GM12878 (cell line): ENCODE measurements around the gene ADSS2. TPM values are rescaled to one million over a fixed set of nuclear protein-coding genes. Genes with fewer than 3 reads are reported as not detected.

Source experiments
- ATAC-seq: fragments of 200-7000 bp; cut with Tn5 transposase; 3 replicates; pipeline ENCODE4 v1.9.1; 2020; ENCODE audit warnings: mild to moderate bottlenecking, moderate library complexity
- BruUV-seq: library from RNA; stranded (reverse); fragments of 400-500 nt; replicated peaks from 2 replicates; lab custom pipeline; 2021; lab: Mats Ljungman, UMichigan
- CTCF ChIA-PET: fragments of 300-600 bp; sonication (Branson Sonifier 250); formaldehyde crosslinking; extraction: SDS; loops from one replicate; lab custom pipeline; 2021; ENCODE audit warnings: inconsistent platforms; lab: Yijun Ruan, JAX
- POLR2A ChIA-PET: fragments of 350-600 bp; formaldehyde crosslinking; extraction: SDS; loops from one replicate; lab custom pipeline; 2021; ENCODE audit warnings: inconsistent platforms; lab: Charles Lee
- RAD21 ChIA-PET: fragments of 300-600 bp; sonication (Branson Sonifier 250); formaldehyde crosslinking; loops from one replicate; lab custom pipeline; 2023; ENCODE audit warnings: antibody characterized with exemption; ENCODE audit not compliant: unreplicated experiment; lab: Charles Lee
- SMC1A ChIA-PET: fragments of 300-600 bp; sonication (Branson Sonifier 250); formaldehyde crosslinking; loops from one replicate; lab custom pipeline; 2023; ENCODE audit not compliant: unreplicated experiment, uncharacterized antibody; lab: Charles Lee
- DNase-seq: peaks from one replicate; pipeline ENCODE4 v3.0.0-alpha.2; 2011; ENCODE audit warnings: low read depth, low spot score
- FAIRE-seq: peaks from 3 replicates; lab custom pipeline; 2011; peaks lifted over from hg19 to GRCh38; lab: Jason Lieb, UNC
- H2AFZ ChIP-seq: 2 replicates; pipeline ENCODE4 v1.6.0; 2011; ENCODE audit warnings: low read depth, low read length, control low read depth; ENCODE audit not compliant: control insufficient read depth
- H3K27ac ChIP-seq: 2 replicates; pipeline ENCODE4 v1.5.1; 2011; ENCODE audit warnings: control low read depth; ENCODE audit not compliant: control insufficient read depth, insufficient read depth
- H3K27me3 ChIP-seq, 2 experiments: replicated peaks in 1 of 2; 2 replicates each; pipeline versions ENCODE4 v1.6.0 to v1.6.1; 2011; ENCODE audit warnings: low read length in 1 of 2; ENCODE audit not compliant: control insufficient read depth in 2 of 2, insufficient read depth in 2 of 2
- H3K36me3 ChIP-seq, 2 experiments: 2 replicates each; pipeline ENCODE4 v1.5.1; 2011; ENCODE audit warnings: low read length in 1 of 2; ENCODE audit not compliant: control insufficient read depth in 2 of 2, insufficient read depth in 2 of 2
- H3K4me1 ChIP-seq: 2 replicates; pipeline ENCODE4 v1.6.1; 2011; ENCODE audit warnings: mild to moderate bottlenecking, low read length, moderate library complexity, mixed read lengths; ENCODE audit not compliant: control insufficient read depth, insufficient read depth
- H3K4me2 ChIP-seq: 2 replicates; pipeline ENCODE4 v1.6.0; 2011; ENCODE audit warnings: control low read depth; ENCODE audit not compliant: control insufficient read depth, insufficient read depth
- H3K4me3 ChIP-seq: fragments of 200-600 bp; sonication (generic); 2 replicates; pipeline ENCODE4 v1.5.1; 2016
- H3K79me2 ChIP-seq: 2 replicates; pipeline ENCODE4 v1.6.0; 2011; ENCODE audit warnings: low read length; ENCODE audit not compliant: control insufficient read depth, insufficient read depth
- H3K9ac ChIP-seq: 2 replicates; pipeline ENCODE4 v1.8.0; 2011; ENCODE audit warnings: low read length, control low read depth, mixed read lengths; ENCODE audit not compliant: control insufficient read depth, insufficient read depth
- H3K9me3 ChIP-seq: replicated peaks from 3 replicates; pipeline ENCODE4 v1.5.1; 2011; ENCODE audit warnings: mild to moderate bottlenecking, low read length; ENCODE audit not compliant: control insufficient read depth, insufficient read depth
- H4K20me1 ChIP-seq: 2 replicates; pipeline ENCODE4 v1.6.0; 2011; ENCODE audit not compliant: control insufficient read depth, insufficient read depth
- WGBS: methylation state at CpG from one replicate; pipeline ENCODE4 v1.1.6; 2016; ENCODE audit warnings: low lambda C conversion rate; ENCODE audit not compliant: insufficient replicate concordance, insufficient coverage; ENCODE audit errors: missing lambda C conversion rate; 5-methylcytosine and 5-hydroxymethylcytosine counted together
- in situ Hi-C: fragments of 300-500 bp; cut with MboI; formaldehyde crosslinking; loops from 9 replicates; pipeline ENCODE4 v1.14.3; 2018; ENCODE audit warnings: mixed read lengths
- intact Hi-C: fragments of 100-400 bp; cut with micrococcal nuclease; formaldehyde crosslinking; loops from one replicate; pipeline ENCODE4 v1.14.2; 2022; ENCODE audit not compliant: unreplicated experiment
- polyA plus RNA-seq, 11 experiments: library from polyadenylated mRNA; depleted of rRNA in 4 of 11; unstranded in 6 of 11; stranded (reverse) in 5 of 11; fragments of >200 nt; fragmentation: Nextera tagmentation in 4 of 11; fragmentation: Illumina TruSeq in 1 of 11; extraction: Ambion mirVana in 4 of 11; extraction: Trizol in 1 of 11; gene quantifications; 1 replicate in 1 of 11; 2 replicates in 10 of 11; pipeline versions ENCODE4 v1.2.1 to v1.2.3, GENCODE V29; 2011 to 2016; ENCODE audit warnings: inconsistent platforms in 2 of 11, missing spikeins in 2 of 11, low read depth in 1 of 11
- total RNA-seq, 4 experiments: library from RNA; depleted of rRNA in 3 of 4; stranded (reverse); fragments of >200 nt in 3 of 4; fragmentation: Illumina TruSeq in 1 of 4; extraction: Trizol in 1 of 4; gene quantifications; 2 replicates each; pipeline versions ENCODE4 v1.2.1 to v1.2.3, GENCODE V29; 2013 to 2021
- TF ChIP-seq, protein P1 (sequence below): fragments of 450-650 bp; IDR thresholded peaks from 2 replicates; pipeline ENCODE4 v1.6.1; 2017; ENCODE audit warnings: mild to moderate bottlenecking, moderate library complexity
- TF ChIP-seq, protein P2 (sequence below): fragments of 450-650 bp; IDR thresholded peaks from 2 replicates; pipeline ENCODE4 v1.6.1; 2016; ENCODE audit warnings: mild to moderate bottlenecking

Gene ADSS2
- total and polyA plus RNA-seq, 10 of the 15 experiments (the other 5 are each of a cell fraction or from before 2014, with no cell fraction given): 8.1 to 49.3 (median 40.6) TPM

DNA sequence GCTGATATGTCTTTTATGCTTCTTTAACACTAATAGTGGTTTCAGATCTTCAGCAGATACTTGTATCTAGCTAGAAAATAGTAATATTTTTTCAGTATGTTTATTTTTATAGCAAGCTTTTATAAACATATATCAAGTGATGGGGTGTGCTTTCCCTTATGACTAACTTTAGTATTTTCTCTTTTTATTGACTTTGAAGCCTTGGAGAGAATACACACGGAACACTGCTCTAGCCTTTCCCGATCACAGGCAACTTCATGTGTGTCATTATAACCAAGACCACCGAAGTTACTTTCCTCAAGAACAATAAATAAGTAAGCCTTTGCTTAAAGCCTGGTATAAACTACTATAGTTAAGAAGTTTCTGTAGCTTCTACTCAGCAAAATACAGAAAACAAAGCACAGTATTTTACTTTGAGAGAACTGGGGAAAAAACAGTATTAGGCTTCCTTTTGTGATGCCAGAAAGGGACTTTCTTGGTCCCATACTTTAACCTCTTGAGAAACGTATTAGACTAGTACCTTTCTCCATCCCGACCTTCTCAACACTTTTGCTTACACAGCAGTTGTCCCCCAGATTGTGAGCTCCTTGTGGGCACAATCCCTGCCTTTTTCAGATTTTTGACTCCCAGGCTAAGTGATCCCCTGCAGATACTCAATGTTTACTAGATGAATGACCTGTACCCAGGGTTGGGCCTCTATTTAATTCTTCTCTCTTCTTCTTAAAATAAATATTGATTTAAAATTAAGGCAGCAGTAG is 3.3 kb downstream of the ADSS2 start:
- CTCF ChIA-PET: interaction anchor here (1.0 to 1.4 kb wide), 3 partner anchors 10 to 149 kb away, joined by 3 to 5 read pairs (median 4); no protein-coding TSS in a partner anchor

More for the DNA sequence above, 3.3 kb downstream of the ADSS2 start:
- ChIA-PET RAD21 (interaction anchor here (1.0 kb wide), 3 partner anchors 10 to 42 kb away, joined by 3 to 4 read pairs (median 3); no protein-coding TSS in a partner anchor), POLR2A (interaction anchor here (1.3 kb wide), 1 partner anchor 12 kb away, joined by 3 read pairs; no protein-coding TSS in a partner anchor), SMC1A (interaction anchor here (0.7 to 2.0 kb wide), 6 partner anchors 10 to 124 kb away, joined by 3 to 9 read pairs (median 4); no protein-coding TSS in a partner anchor)
- Histone ChIP-seq H3K4me2 (peak overlapping the region; percentile 94), H3K9ac (no peak overlapping the region; the same call in 1 of the 2 replicates), H3K27me3 (no peaks in the 10 kb centered on the region), H3K79me2 (peaks cover 77% of the 10 kb centered on the region), H4K20me1 (no peaks in the 10 kb centered on the region), H3K4me3 (peak overlapping the region; percentile 47; the same call in 1 of the 2 replicates), H3K9me3 (no peaks in the 10 kb centered on the region; the same call in 2 of the 3 replicates), H3K4me1 (peaks cover 4% of the 10 kb centered on the region; the same call in 1 of the 2 replicates), H2AFZ (no peak overlapping the region), H3K27ac (peak overlapping the region; percentile 31; the same call in 1 of the 2 replicates), H3K36me3 (peaks cover 0 to 3% of the 10 kb centered on the region in 2 experiments; a peak in 1 of 4 replicates)
- intact Hi-C loops (loop anchor here (5.0 kb wide), 1 partner anchor 41 kb away; no protein-coding TSS in a partner anchor), in situ Hi-C loops (no loop called here)
- TF ChIP-seq, protein P1, sequence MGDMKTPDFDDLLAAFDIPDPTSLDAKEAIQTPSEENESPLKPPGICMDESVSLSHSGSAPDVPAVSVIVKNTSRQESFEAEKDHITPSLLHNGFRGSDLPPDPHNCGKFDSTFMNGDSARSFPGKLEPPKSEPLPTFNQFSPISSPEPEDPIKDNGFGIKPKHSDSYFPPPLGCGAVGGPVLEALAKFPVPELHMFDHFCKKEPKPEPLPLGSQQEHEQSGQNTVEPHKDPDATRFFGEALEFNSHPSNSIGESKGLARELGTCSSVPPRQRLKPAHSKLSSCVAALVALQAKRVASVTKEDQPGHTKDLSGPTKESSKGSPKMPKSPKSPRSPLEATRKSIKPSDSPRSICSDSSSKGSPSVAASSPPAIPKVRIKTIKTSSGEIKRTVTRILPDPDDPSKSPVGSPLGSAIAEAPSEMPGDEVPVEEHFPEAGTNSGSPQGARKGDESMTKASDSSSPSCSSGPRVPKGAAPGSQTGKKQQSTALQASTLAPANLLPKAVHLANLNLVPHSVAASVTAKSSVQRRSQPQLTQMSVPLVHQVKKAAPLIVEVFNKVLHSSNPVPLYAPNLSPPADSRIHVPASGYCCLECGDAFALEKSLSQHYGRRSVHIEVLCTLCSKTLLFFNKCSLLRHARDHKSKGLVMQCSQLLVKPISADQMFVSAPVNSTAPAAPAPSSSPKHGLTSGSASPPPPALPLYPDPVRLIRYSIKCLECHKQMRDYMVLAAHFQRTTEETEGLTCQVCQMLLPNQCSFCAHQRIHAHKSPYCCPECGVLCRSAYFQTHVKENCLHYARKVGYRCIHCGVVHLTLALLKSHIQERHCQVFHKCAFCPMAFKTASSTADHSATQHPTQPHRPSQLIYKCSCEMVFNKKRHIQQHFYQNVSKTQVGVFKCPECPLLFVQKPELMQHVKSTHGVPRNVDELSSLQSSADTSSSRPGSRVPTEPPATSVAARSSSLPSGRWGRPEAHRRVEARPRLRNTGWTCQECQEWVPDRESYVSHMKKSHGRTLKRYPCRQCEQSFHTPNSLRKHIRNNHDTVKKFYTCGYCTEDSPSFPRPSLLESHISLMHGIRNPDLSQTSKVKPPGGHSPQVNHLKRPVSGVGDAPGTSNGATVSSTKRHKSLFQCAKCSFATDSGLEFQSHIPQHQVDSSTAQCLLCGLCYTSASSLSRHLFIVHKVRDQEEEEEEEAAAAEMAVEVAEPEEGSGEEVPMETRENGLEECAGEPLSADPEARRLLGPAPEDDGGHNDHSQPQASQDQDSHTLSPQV: no peak
- TF ChIP-seq, protein P2, sequence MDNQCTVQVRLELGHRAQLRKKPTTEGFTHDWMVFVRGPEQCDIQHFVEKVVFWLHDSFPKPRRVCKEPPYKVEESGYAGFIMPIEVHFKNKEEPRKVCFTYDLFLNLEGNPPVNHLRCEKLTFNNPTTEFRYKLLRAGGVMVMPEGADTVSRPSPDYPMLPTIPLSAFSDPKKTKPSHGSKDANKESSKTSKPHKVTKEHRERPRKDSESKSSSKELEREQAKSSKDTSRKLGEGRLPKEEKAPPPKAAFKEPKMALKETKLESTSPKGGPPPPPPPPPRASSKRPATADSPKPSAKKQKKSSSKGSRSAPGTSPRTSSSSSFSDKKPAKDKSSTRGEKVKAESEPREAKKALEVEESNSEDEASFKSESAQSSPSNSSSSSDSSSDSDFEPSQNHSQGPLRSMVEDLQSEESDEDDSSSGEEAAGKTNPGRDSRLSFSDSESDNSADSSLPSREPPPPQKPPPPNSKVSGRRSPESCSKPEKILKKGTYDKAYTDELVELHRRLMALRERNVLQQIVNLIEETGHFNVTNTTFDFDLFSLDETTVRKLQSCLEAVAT: peak; percentile 62
- no peak for FAIRE-seq
- no peak for DNase-seq
- whole genome bisulfite sequencing: 93% methylated on average over 5 of the region's 5 CpGs
- ATAC-seq: no peak
- no TSS peak for BruUV-seq
